ENCODE measurements around the gene MED9.

The MED9 gene

DNA sequence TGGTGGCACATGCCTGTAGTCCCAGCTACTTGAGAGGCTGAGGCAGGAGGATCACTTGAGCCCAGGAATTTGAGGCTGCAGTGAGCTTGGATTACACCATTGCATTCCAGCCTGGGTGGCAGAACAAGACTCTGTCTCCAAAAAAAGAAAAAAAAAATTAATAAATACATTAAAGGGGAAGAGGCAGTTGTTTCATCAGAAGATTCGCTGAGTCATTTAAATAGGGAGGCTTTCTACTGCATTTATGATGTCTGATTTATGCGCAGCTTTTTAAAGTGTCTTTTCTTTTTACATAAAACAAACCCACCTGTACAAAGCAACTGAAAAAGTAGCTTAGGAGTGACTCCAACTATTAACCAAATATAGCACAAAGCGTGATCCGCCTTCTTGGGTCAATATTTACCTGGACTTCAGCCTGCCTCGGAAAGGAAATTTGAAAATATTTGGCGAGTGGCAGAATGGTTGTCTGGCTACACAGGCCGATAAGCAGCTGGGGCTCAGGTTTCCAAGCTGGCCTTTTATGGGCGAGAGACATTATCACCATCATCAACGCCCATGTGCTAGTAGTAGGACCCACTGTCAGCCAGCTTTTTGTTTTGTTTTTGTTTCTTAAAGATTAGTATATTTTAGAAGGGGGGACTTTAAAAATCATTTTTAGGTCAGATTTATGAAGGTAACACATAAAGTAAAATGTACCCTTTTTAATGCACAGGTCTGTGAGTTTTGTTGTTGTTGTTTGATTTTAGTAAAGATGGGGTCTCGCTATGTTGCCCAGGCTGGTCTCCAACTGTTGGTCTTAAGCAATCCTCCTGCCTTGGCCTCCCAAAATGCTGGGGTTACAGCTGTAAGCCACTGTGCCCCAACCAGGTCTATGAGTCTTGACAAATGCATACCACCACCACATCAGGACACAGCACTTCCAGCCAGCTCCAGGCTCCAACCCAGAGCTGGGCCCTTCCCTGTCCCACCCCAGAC lies 61.9 kb downstream of the MED9 start:
- peak in 2 of 4 experiments; percentile 28 to 31 for DNase-seq

DNA sequence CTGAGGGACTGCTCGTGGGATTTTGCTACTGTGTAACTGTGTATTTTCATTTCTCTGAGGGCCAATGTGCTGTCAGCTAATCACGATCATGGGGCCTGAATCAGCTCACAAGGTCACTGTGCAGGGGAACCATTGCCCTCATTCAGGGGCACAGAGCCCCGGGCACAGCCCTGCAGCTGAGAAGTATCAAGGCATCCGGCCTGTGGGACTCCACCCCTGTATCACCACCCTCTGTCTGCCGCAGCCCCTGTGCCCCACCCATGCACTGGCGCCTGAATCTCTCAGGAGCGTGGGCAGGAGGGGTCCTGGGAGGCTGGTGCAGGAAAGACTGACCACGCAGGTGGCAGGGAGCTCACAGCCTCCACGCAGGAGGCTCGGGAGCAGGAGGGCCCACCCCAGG lies 62.8 kb downstream of the MED9 start:
- DNase-seq = no peak

DNA sequence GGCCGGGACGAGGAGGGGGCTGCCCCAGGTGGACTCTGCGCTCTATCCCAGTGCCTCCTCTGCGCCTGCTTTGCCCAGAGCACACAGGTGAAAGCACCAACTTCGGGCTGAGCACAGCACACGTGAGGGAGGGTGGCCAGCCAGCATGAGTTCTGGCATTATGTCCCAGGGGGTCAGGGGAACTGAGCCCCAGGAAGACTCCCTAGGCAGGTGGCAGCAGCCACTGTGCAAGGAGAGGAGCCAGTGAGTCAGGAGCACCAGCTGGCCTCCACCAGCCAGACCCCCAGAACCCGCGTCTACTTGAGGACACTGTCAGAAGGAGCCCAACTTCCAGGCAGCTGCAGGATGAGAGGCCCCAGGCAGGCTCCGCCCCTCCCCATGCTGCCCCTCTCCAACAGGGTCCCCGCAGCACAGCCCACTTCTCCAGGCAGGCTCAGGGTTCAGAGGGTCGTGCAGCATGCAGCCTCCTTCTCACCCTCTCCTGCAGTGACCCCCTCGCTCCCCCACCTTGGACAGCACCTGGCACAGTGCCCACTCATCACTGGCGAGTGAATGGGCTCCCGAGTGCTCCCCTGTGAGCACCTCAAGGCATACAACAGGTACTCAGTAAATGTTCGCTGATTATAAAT lies 63.6 kb downstream of the MED9 start:
- DNase-seq = no peak

- no peak for DNase-seq
Measured at GRCh38 chr17:17540935-17541639, 64.3 kb downstream of the MED9 start.

GRCh38 chr17:17541640-17542001 lies 64.8 kb downstream of the MED9 start:
- no peak for DNase-seq

Data from suppressor macrophage (primary cell).